Right atrium auricular region (tissue), 2 donors: ENCODE measurements around the gene ADTRP. TPM values are rescaled to one million over a fixed set of nuclear protein-coding genes. Genes with fewer than 3 reads are reported as not detected.

Experiments
- DNase-seq: peaks from one replicate; pipeline ENCODE4 v3.0.0-alpha.2; 2019; ENCODE audit warnings: low spot score
- H3K27ac ChIP-seq, 2 donors: fragments of 200-600 bp; sonication (generic); 1 replicate in 1 of 2; 2 replicates in 1 of 2; pipeline ENCODE4 v1.5.1; 2016 to 2019
- H3K27me3 ChIP-seq, 2 donors: fragments of 200-600 bp; sonication (generic); one replicate each; pipeline versions ENCODE4 v1.5.1 to v1.6.0; 2017 to 2019
- H3K36me3 ChIP-seq: fragments of 200-600 bp; sonication (generic); one replicate; pipeline ENCODE4 v1.5.1; 2016
- H3K4me1 ChIP-seq, 2 donors: fragments of 200-600 bp; sonication (generic); one replicate each; pipeline versions ENCODE4 v1.5.1 to v1.6.0; 2017 to 2019
- H3K4me3 ChIP-seq, 2 donors: fragments of 200-600 bp; sonication (generic); 1 replicate in 1 of 2; 2 replicates in 1 of 2; pipeline ENCODE4 v1.5.1; 2017 to 2019; ENCODE audit warnings: mild to moderate bottlenecking in 1 of 2, moderate library complexity in 1 of 2
- H3K9me3 ChIP-seq, 2 donors: fragments of 200-600 bp; sonication (generic); one replicate each; pipeline ENCODE4 v1.5.1; 2019
- CTCF ChIP-seq, 2 donors: fragments of 200-600 bp; sonication (generic); IDR thresholded peaks; one replicate each; pipeline ENCODE4 v1.5.1; 2019; ENCODE audit warnings: antibody characterized with exemption in 2 of 2
- total RNA-seq, 2 donors: library from RNA; depleted of rRNA; stranded (reverse); fragments of >200 nt; gene quantifications; one replicate each; pipeline ENCODE4 v1.1.0, GENCODE V29; 2016

The ADTRP gene
- total RNA-seq, 2 donors from 2014 or later = not detected

GRCh38 chr6:11675601-11676000, 103.0 kb downstream of the ADTRP start:
- H3K27ac ChIP-seq = no peak overlapping the region
- H3K27me3 ChIP-seq = no peaks in the 10 kb centered on the region
- TF ChIP-seq CTCF (IDR thresholded peaks at IDR 0.05) = no peak
- no peak overlapping the region for H3K4me3 ChIP-seq
- DNase-seq = no peak
- no peaks in the 10 kb centered on the region for H3K36me3 ChIP-seq
- no peaks in the 10 kb centered on the region for H3K4me1 ChIP-seq
- peaks cover 0 to 8% of the 10 kb centered on the region in 2 donors for H3K9me3 ChIP-seq

- Histone ChIP-seq H3K9me3 (no peaks in the 10 kb centered on the region), H3K4me1 (no peaks in the 10 kb centered on the region), H3K27ac (no peak overlapping the region), H3K27me3 (no peaks in the 10 kb centered on the region), H3K4me3 (no peak overlapping the region), H3K36me3 (no peaks in the 10 kb centered on the region)
- DNase-seq = no peak
- no peak for TF ChIP-seq CTCF (IDR thresholded peaks at IDR 0.05)
Measured at GRCh38 chr6:11672669-11673068, 105.9 kb downstream of the ADTRP start.

- TF ChIP-seq CTCF (IDR thresholded peaks at IDR 0.05) = no peak
- H3K36me3 ChIP-seq = no peaks in the 10 kb centered on the region
- H3K9me3 ChIP-seq = no peaks in the 10 kb centered on the region
- DNase-seq = no peak
- H3K27me3 ChIP-seq = no peaks in the 10 kb centered on the region
- no peak overlapping the region for H3K27ac ChIP-seq
- H3K4me1 ChIP-seq = no peaks in the 10 kb centered on the region
- no peak overlapping the region for H3K4me3 ChIP-seq
Measured at GRCh38 chr6:11672256-11672655, 106.3 kb downstream of the ADTRP start.

GRCh38 chr6:11669696-11670095, 108.9 kb downstream of the ADTRP start:
- Histone ChIP-seq H3K36me3 (no peaks in the 10 kb centered on the region), H3K4me1 (no peaks in the 10 kb centered on the region), H3K27ac (no peak overlapping the region), H3K9me3 (no peaks in the 10 kb centered on the region), H3K4me3 (no peak overlapping the region), H3K27me3 (no peaks in the 10 kb centered on the region)
- TF ChIP-seq CTCF (IDR thresholded peaks at IDR 0.05) = no peak
- DNase-seq = no peak

- Histone ChIP-seq H3K4me3 (no peak overlapping the region), H3K27me3 (no peaks in the 10 kb centered on the region), H3K36me3 (no peaks in the 10 kb centered on the region), H3K9me3 (no peaks in the 10 kb centered on the region), H3K4me1 (no peaks in the 10 kb centered on the region), H3K27ac (no peak overlapping the region)
- TF ChIP-seq CTCF (IDR thresholded peaks at IDR 0.05) = no peak
- no peak for DNase-seq
Measured at GRCh38 chr6:11668455-11668854, 110.1 kb downstream of the ADTRP start.

- no peaks in the 10 kb centered on the region for H3K4me1 ChIP-seq
- H3K4me3 ChIP-seq = no peak overlapping the region
- no peaks in the 10 kb centered on the region for H3K36me3 ChIP-seq
- no peaks in the 10 kb centered on the region for H3K27me3 ChIP-seq
- H3K9me3 ChIP-seq = no peaks in the 10 kb centered on the region
- no peak for DNase-seq
- no peak for TF ChIP-seq CTCF (IDR thresholded peaks at IDR 0.05)
- no peak overlapping the region for H3K27ac ChIP-seq
Measured at GRCh38 chr6:11667876-11668275, 110.7 kb downstream of the ADTRP start.
